ENCODE data around the gene PLXNA1. TPM values are rescaled to one million over a fixed set of nuclear protein-coding genes. Genes with fewer than 3 reads are reported as not detected.

PLXNA1 gene
- total and polyA plus RNA-seq, 2 experiments from 2014 or later: 11.0 to 73.5 TPM

DNA sequence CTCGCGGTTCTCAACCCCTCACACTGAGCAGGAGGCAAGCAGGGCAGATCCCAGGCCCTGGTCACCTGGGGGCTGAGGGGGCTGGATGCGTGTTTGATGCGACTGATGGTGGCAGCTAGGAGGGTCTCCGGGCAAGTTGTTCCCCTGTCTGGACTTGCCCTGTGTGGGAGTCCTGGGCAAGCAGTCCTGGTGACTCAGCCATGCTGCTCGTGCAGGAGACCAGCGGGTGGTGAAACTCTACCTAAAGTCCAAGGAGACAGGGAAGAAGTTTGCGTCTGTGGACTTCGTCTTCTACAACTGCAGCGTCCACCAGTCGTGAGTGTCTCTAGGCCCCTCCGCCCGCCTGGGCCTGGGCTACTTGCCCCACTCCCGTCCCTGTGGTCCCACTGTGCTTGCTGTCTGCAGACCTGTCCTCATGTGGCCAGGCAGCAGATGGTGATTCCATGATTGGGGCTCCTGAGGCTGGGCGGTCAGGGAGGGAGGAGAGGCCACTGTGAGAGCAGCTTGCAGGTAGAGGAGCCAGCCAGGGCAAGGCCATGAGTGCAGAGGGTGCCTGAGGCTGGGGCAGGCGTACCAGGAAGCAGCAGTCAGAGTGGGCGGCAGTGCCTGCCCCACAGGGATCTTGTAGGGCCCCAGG lies 23.1 kb downstream of the PLXNA1 start:
- peaks cover 6% of the 10 kb centered on the region; the same call in 2 of the 3 replicates for H3K36me3 Mint-ChIP-seq (ENCODE audit: low read depth)
- H3K27me3 Mint-ChIP-seq (ENCODE audit: insufficient read depth, low read depth, poor library complexity): peaks cover 7% of the 10 kb centered on the region
- no peak overlapping the region for H3K27ac ChIP-seq (ENCODE audit: low read depth)
- TF ChIP-seq ZNF462 (CRISPR knock-in tag; IDR thresholded peaks at IDR 0.05) (no peak), NANOG (IDR thresholded peaks at IDR 0.05; ENCODE audit: borderline replicate concordance) (no peak), EZH2 (IDR thresholded peaks at IDR 0.05; ENCODE audit: low read depth, unreplicated experiment) (no peak), ETS1 (IDR thresholded peaks at IDR 0.05) (no peak), ZNF331 (CRISPR knock-in tag; IDR thresholded peaks at IDR 0.05; ENCODE audit: low read depth) (no peak), ZNF114 (CRISPR knock-in tag; IDR thresholded peaks at IDR 0.05) (no peak), POLR2AphosphoS5 (IDR thresholded peaks at IDR 0.05; ENCODE audit: low read depth) (no peak), JUNB (IDR thresholded peaks at IDR 0.05; ENCODE audit: unreplicated experiment) (no peak), STAT1 (IDR thresholded peaks at IDR 0.05; ENCODE audit: unreplicated experiment) (no peak), CREB1 (CRISPR knock-in tag; IDR thresholded peaks at IDR 0.05; ENCODE audit: low read depth) (no peak), EZH2phosphoT487 (IDR thresholded peaks at IDR 0.05; ENCODE audit: unreplicated experiment) (no peak)
- TF ChIP-seq, protein P1, sequence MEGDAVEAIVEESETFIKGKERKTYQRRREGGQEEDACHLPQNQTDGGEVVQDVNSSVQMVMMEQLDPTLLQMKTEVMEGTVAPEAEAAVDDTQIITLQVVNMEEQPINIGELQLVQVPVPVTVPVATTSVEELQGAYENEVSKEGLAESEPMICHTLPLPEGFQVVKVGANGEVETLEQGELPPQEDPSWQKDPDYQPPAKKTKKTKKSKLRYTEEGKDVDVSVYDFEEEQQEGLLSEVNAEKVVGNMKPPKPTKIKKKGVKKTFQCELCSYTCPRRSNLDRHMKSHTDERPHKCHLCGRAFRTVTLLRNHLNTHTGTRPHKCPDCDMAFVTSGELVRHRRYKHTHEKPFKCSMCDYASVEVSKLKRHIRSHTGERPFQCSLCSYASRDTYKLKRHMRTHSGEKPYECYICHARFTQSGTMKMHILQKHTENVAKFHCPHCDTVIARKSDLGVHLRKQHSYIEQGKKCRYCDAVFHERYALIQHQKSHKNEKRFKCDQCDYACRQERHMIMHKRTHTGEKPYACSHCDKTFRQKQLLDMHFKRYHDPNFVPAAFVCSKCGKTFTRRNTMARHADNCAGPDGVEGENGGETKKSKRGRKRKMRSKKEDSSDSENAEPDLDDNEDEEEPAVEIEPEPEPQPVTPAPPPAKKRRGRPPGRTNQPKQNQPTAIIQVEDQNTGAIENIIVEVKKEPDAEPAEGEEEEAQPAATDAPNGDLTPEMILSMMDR (conservative IDR thresholded peaks at IDR 0.05; ENCODE audit: low read depth in 2 of 2): no peak
- TF ChIP-seq, protein P2, sequence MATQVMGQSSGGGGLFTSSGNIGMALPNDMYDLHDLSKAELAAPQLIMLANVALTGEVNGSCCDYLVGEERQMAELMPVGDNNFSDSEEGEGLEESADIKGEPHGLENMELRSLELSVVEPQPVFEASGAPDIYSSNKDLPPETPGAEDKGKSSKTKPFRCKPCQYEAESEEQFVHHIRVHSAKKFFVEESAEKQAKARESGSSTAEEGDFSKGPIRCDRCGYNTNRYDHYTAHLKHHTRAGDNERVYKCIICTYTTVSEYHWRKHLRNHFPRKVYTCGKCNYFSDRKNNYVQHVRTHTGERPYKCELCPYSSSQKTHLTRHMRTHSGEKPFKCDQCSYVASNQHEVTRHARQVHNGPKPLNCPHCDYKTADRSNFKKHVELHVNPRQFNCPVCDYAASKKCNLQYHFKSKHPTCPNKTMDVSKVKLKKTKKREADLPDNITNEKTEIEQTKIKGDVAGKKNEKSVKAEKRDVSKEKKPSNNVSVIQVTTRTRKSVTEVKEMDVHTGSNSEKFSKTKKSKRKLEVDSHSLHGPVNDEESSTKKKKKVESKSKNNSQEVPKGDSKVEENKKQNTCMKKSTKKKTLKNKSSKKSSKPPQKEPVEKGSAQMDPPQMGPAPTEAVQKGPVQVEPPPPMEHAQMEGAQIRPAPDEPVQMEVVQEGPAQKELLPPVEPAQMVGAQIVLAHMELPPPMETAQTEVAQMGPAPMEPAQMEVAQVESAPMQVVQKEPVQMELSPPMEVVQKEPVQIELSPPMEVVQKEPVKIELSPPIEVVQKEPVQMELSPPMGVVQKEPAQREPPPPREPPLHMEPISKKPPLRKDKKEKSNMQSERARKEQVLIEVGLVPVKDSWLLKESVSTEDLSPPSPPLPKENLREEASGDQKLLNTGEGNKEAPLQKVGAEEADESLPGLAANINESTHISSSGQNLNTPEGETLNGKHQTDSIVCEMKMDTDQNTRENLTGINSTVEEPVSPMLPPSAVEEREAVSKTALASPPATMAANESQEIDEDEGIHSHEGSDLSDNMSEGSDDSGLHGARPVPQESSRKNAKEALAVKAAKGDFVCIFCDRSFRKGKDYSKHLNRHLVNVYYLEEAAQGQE (IDR thresholded peaks at IDR 0.05; ENCODE audit: unreplicated experiment): no peak
- no peaks in the 10 kb centered on the region for H4K20me1 ChIP-seq (replicated peaks; ENCODE audit: insufficient read depth)
- no peaks in the 10 kb centered on the region; the same call in 2 of the 3 replicates for H3K9me3 Mint-ChIP-seq
- H3F3A ChIP-seq (replicated peaks; ENCODE audit: low read depth): no peaks in the 10 kb centered on the region
- H3K27me3 ChIP-seq (ENCODE audit: insufficient read depth): no peaks in the 10 kb centered on the region
- H3K36me3 ChIP-seq (ENCODE audit: insufficient read depth): no peaks in the 10 kb centered on the region
- H3K4me1 ChIP-seq (ENCODE audit: insufficient read depth): peaks cover 10% of the 10 kb centered on the region; the same call in 1 of the 2 replicates
- peaks cover 19% of the 10 kb centered on the region for H3K4me1 Mint-ChIP-seq
- ATAC-seq: no peak
- no peak overlapping the region for H3K4me2 ChIP-seq
- no peak overlapping the region for H3K27ac Mint-ChIP-seq
- no peak overlapping the region for H2AFZ ChIP-seq
- no peak overlapping the region for H3K4me3 Mint-ChIP-seq
- no peaks in the 10 kb centered on the region for H3K79me2 ChIP-seq (replicated peaks; ENCODE audit: insufficient read depth)
- H3K9me2 ChIP-seq (ENCODE audit: insufficient read depth): no peaks in the 10 kb centered on the region
- no peak for DNase-seq (ENCODE audit: low spot score)
- no peak overlapping the region for H3K4me3 ChIP-seq

Measured in GM23338 (cell line).